Measurements from ENCODE around the gene TULP4. TPM values are rescaled to one million over a fixed set of nuclear protein-coding genes. Genes with fewer than 3 reads are reported as not detected.
"Not testable (repeated sequence)": the region's sequence is repeated elsewhere in the genome, so short reads cannot be mapped to it uniquely, and the experiment has no call there.

The TULP4 gene
- total RNA-seq, 1 donor from 2014 or later = 406 TPM

DNA sequence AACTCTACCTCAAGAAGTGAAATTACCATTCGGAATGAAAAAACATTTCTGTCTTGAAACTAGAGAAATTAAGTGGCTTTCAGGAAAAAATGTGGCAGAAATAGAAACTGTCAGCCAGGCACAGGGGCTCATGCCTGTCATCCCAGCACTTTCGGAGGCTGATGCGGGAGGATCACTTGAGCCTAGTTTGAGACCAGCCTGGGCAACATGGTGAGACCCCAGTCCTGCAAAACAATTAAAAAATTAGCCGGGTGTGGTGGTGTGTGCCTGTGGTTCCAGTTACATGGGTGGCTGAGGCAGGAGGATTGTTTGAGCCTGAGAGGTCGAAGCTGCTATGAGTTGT, 240.5 kb downstream of the TULP4 start:
- no peak for DNase-seq
- H3K4me1 Mint-ChIP-seq (ENCODE audit: low read depth, unreplicated experiment) = peaks cover 26% of the 10 kb centered on the region
- no peak overlapping the region for H3K27ac Mint-ChIP-seq (ENCODE audit: unreplicated experiment)
- no peak overlapping the region for H3K4me3 Mint-ChIP-seq (ENCODE audit: unreplicated experiment)
- peaks cover 8% of the 10 kb centered on the region for H3K9me3 Mint-ChIP-seq (ENCODE audit: unreplicated experiment)
- H3K36me3 Mint-ChIP-seq (ENCODE audit: unreplicated experiment) = no peaks in the 10 kb centered on the region
- TF ChIP-seq, protein P1, sequence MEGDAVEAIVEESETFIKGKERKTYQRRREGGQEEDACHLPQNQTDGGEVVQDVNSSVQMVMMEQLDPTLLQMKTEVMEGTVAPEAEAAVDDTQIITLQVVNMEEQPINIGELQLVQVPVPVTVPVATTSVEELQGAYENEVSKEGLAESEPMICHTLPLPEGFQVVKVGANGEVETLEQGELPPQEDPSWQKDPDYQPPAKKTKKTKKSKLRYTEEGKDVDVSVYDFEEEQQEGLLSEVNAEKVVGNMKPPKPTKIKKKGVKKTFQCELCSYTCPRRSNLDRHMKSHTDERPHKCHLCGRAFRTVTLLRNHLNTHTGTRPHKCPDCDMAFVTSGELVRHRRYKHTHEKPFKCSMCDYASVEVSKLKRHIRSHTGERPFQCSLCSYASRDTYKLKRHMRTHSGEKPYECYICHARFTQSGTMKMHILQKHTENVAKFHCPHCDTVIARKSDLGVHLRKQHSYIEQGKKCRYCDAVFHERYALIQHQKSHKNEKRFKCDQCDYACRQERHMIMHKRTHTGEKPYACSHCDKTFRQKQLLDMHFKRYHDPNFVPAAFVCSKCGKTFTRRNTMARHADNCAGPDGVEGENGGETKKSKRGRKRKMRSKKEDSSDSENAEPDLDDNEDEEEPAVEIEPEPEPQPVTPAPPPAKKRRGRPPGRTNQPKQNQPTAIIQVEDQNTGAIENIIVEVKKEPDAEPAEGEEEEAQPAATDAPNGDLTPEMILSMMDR (IDR thresholded peaks at IDR 0.05; ENCODE audit: partially characterized antibody, unreplicated experiment) = no peak
- H3K27me3 Mint-ChIP-seq (ENCODE audit: unreplicated experiment) = peaks cover 7% of the 10 kb centered on the region

DNA sequence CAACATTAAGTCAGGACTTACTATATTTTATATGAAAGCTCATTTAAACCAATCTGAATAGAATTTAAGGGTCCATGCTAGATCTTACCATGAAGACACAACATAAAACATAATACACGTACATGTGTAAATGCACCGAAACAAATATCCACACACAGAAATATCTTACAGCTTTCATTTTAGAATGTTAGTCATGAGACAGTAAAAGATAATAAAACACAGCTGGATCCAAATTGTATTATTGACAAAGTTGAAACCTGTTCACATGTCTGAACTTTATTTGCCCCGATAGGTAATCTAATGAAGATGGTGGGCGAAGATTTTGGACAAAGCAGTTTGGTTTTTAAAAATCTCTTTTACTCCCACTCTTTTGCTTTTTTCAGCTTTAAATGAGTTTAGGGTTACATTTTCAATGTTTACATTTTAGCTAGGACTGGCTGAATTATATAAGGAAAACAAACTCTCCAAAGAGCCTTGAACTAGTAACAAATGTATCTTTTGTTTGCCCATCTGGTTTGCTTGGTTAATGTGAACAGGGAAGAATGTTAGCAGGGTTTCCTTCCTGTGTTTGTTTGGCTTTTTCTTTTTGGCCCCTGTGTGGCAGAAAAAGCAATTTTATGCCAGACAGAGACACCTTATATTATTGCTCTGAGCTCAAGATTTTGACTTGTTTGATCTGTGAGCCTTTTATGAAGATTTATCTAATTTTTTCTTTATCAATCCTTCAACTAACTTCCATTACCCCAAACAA, 242.5 kb downstream of the TULP4 start:
- H3K4me3 Mint-ChIP-seq (ENCODE audit: unreplicated experiment) = no peak overlapping the region

DNA sequence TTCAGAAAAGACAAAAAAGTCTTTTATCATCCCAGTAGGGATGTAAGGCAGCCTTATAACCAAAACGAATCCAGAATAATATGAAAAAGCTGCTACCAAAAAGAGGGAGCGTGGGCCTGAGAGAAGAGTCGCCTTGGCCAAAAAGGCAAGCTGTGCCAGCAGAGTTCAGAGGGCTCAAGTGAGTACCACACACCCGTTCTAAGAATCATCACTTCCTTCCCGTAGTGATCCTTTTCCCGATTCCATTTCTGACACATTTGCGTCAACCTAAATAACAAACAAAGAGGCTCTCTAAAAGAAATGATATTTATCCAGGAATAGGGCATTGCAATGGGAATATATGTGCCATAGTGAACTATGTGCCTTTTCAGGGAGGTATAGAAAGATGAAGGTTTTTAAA, 243.8 kb downstream of the TULP4 start:
- peaks cover 16% of the 10 kb centered on the region for H3K9me3 Mint-ChIP-seq (ENCODE audit: unreplicated experiment)
- no peak for DNase-seq
- H3K4me3 Mint-ChIP-seq (ENCODE audit: unreplicated experiment) = no peak overlapping the region
- TF ChIP-seq, protein P1 (IDR thresholded peaks at IDR 0.05; ENCODE audit: partially characterized antibody, unreplicated experiment) = no peak
- H3K4me1 Mint-ChIP-seq (ENCODE audit: low read depth, unreplicated experiment) = peaks cover 30% of the 10 kb centered on the region
- H3K27ac Mint-ChIP-seq (ENCODE audit: unreplicated experiment) = no peak overlapping the region
- H3K36me3 Mint-ChIP-seq (ENCODE audit: unreplicated experiment) = no peaks in the 10 kb centered on the region
- peaks cover 5% of the 10 kb centered on the region for H3K27me3 Mint-ChIP-seq (ENCODE audit: unreplicated experiment)

More for the DNA sequence above, 242.5 kb downstream of the TULP4 start:
- TF ChIP-seq, protein P1 (IDR thresholded peaks at IDR 0.05; ENCODE audit: partially characterized antibody, unreplicated experiment) = no peak
- H3K27me3 Mint-ChIP-seq (ENCODE audit: unreplicated experiment) = peaks cover 3% of the 10 kb centered on the region
- no peak overlapping the region for H3K27ac Mint-ChIP-seq (ENCODE audit: unreplicated experiment)
- H3K9me3 Mint-ChIP-seq (ENCODE audit: unreplicated experiment) = peaks cover 10% of the 10 kb centered on the region
- H3K4me1 Mint-ChIP-seq (ENCODE audit: low read depth, unreplicated experiment) = peaks cover 27% of the 10 kb centered on the region
- no peak for DNase-seq
- H3K36me3 Mint-ChIP-seq (ENCODE audit: unreplicated experiment) = no peaks in the 10 kb centered on the region

DNA sequence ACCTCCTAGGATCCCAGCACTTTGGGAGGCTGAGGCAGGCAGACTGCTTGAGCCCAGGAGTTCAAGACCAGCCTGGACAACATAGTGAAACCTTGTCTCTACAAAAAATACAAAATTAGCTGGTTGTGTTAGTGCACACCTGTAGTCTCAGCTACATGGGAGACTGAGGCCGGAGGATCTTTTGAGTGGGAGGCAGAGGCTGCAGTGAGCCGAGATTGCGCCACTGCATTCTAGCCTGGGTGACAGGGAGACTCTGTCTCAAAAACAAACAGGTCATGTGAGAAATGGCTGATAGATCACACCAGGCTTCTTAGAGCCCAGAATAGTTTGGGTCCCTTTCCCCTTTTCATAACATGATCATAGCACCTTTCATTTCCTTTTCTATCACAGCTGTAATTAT, 244.8 kb downstream of the TULP4 start:
- H3K4me3 Mint-ChIP-seq (ENCODE audit: unreplicated experiment); DNase-seq; H3K36me3 Mint-ChIP-seq (ENCODE audit: unreplicated experiment); H3K27ac Mint-ChIP-seq (ENCODE audit: unreplicated experiment): not testable (repeated sequence)
- H3K9me3 Mint-ChIP-seq (ENCODE audit: unreplicated experiment) = peaks cover 17% of the 10 kb centered on the region
- peaks cover 10% of the 10 kb centered on the region for H3K27me3 Mint-ChIP-seq (ENCODE audit: unreplicated experiment)
- H3K4me1 Mint-ChIP-seq (ENCODE audit: low read depth, unreplicated experiment) = peaks cover 40% of the 10 kb centered on the region

DNA sequence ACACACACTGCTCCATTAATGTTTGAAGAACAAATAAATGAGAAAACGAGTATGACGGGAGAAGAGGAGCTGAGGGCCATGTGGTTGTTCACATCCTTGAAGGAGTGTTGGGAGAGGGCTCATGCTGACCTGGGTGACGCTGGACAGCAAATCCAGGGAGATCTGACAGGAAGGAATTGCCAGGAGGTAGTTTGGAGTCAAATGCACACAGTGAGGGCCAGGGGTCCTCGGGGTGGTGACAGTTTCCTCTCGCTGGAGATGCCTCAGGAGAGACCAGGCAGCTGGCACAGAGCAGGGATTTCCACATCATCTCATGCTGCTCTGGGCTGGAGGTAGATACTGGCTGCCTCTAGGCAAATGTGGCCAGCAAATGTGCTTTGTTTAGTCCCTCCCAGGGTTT, 245.7 kb downstream of the TULP4 start:
- H3K4me3 Mint-ChIP-seq (ENCODE audit: unreplicated experiment) = peak overlapping the region; percentile 9
- DNase-seq = no peak
- TF ChIP-seq, protein P1 (IDR thresholded peaks at IDR 0.05; ENCODE audit: partially characterized antibody, unreplicated experiment) = no peak
- H3K4me1 Mint-ChIP-seq (ENCODE audit: low read depth, unreplicated experiment) = peaks cover 42% of the 10 kb centered on the region
- peaks cover 20% of the 10 kb centered on the region for H3K9me3 Mint-ChIP-seq (ENCODE audit: unreplicated experiment)
- peaks cover 10% of the 10 kb centered on the region for H3K27me3 Mint-ChIP-seq (ENCODE audit: unreplicated experiment)
- H3K27ac Mint-ChIP-seq (ENCODE audit: unreplicated experiment) = no peak overlapping the region
- H3K36me3 Mint-ChIP-seq (ENCODE audit: unreplicated experiment) = no peaks in the 10 kb centered on the region
